Trophoblast cell (in vitro differentiated cells and primary cell): ENCODE data around the gene HCN4.

Experiments
- DNase-seq, 2 donors: peaks; one replicate each; pipeline ENCODE4 v3.0.0-alpha.2; 2016
- H2AFZ ChIP-seq: 2 replicates; pipeline ENCODE4 v1.6.1; 2013; ENCODE audit warnings: low read length, moderate library complexity, mild to moderate bottlenecking; ENCODE audit not compliant: insufficient read depth, poor library complexity
- H2AK5ac ChIP-seq: 2 replicates; pipeline ENCODE4 v1.6.1; 2013; ENCODE audit warnings: mild to moderate bottlenecking, low read length
- H2BK120ac ChIP-seq: 2 replicates; pipeline ENCODE4 v1.6.1; 2013; ENCODE audit warnings: low read length, mild to moderate bottlenecking, moderate library complexity; ENCODE audit not compliant: insufficient read depth, poor library complexity
- H2BK12ac ChIP-seq: 2 replicates; pipeline ENCODE4 v1.6.1; 2013; ENCODE audit warnings: mild to moderate bottlenecking, low read length, moderate library complexity
- H2BK5ac ChIP-seq: 2 replicates; pipeline ENCODE4 v1.6.1; 2013; ENCODE audit warnings: low read length, low read depth, moderate library complexity, mild to moderate bottlenecking; ENCODE audit not compliant: poor library complexity
- H3K14ac ChIP-seq: 2 replicates; pipeline ENCODE4 v1.6.1; 2013; ENCODE audit warnings: mild to moderate bottlenecking, low read length
- H3K18ac ChIP-seq: 2 replicates; pipeline ENCODE4 v1.6.1; 2013; ENCODE audit warnings: mild to moderate bottlenecking, low read length
- H3K23ac ChIP-seq: 2 replicates; pipeline ENCODE4 v1.6.1; 2013; ENCODE audit warnings: low read length
- H3K27ac ChIP-seq: 2 replicates; pipeline ENCODE4 v1.5.1; 2013; ENCODE audit warnings: low read depth, mild to moderate bottlenecking, inconsistent platforms, low read length, moderate library complexity
- H3K27me3 ChIP-seq: 2 replicates; pipeline ENCODE4 v1.6.1; 2013; ENCODE audit warnings: inconsistent platforms, mild to moderate bottlenecking, low read length, moderate library complexity; ENCODE audit not compliant: insufficient read depth
- H3K36me3 ChIP-seq, 2 experiments: 1 replicate in 1 of 2; 2 replicates in 1 of 2; pipeline ENCODE4 v1.6.1; 2013; ENCODE audit warnings: low read length in 2 of 2, mild to moderate bottlenecking in 2 of 2, moderate library complexity in 1 of 2; ENCODE audit not compliant: insufficient read depth in 2 of 2, control insufficient read depth in 1 of 2
- H3K4ac ChIP-seq: 2 replicates; pipeline ENCODE4 v1.6.1; 2013; ENCODE audit warnings: low read depth, mild to moderate bottlenecking, low read length, moderate library complexity
- H3K4me1 ChIP-seq, 2 experiments: 1 replicate in 1 of 2; 2 replicates in 1 of 2; pipeline ENCODE4 v1.6.1; 2013; ENCODE audit warnings: low read length in 2 of 2, mild to moderate bottlenecking in 2 of 2, moderate library complexity in 1 of 2; ENCODE audit not compliant: insufficient read depth in 2 of 2, control insufficient read depth in 1 of 2
- H3K4me2 ChIP-seq: 2 replicates; pipeline ENCODE4 v1.6.1; 2013; ENCODE audit warnings: inconsistent platforms, mild to moderate bottlenecking, low read length, moderate library complexity
- H3K4me3 ChIP-seq: 2 replicates; pipeline ENCODE4 v1.5.1; 2013; ENCODE audit warnings: mild to moderate bottlenecking, low read depth, low read length, inconsistent platforms
- H3K79me1 ChIP-seq: one replicate; pipeline ENCODE4 v1.6.1; 2013; ENCODE audit warnings: low read length
- H3K79me2 ChIP-seq: 2 replicates; pipeline ENCODE4 v1.6.1; 2013; ENCODE audit warnings: low read length, mild to moderate bottlenecking; ENCODE audit not compliant: control insufficient read depth, insufficient read depth, poor library complexity
- H3K9ac ChIP-seq: 2 replicates; pipeline ENCODE4 v1.6.1; 2013; ENCODE audit warnings: mild to moderate bottlenecking, low read length
- H3K9me3 ChIP-seq: 2 replicates; pipeline ENCODE4 v1.6.1; 2013; ENCODE audit warnings: low read depth, mild to moderate bottlenecking, control low read depth, inconsistent platforms, low read length; ENCODE audit not compliant: insufficient read depth
- H4K12ac ChIP-seq: 2 replicates; pipeline ENCODE4 v1.6.1; 2013; ENCODE audit warnings: low read depth, mild to moderate bottlenecking, low read length, moderate library complexity
- H4K8ac ChIP-seq: 2 replicates; pipeline ENCODE4 v1.6.1; 2013; ENCODE audit warnings: low read depth, mild to moderate bottlenecking, low read length, moderate library complexity
- H4K91ac ChIP-seq: one replicate; pipeline ENCODE4 v1.6.1; 2013; ENCODE audit warnings: low read depth, mild to moderate bottlenecking, low read length, moderate library complexity
- WGBS: extraction: QIAGEN DNeasy Blood & Tissue Kit; methylation state at CpG from one replicate; pipeline ENCODE4 v1.1.7; 2013; ENCODE audit warnings: missing lambda C conversion rate; ENCODE audit not compliant: insufficient read length, insufficient coverage; ENCODE audit errors: extremely low coverage; 5-methylcytosine and 5-hydroxymethylcytosine counted together

Gene HCN4

DNA sequence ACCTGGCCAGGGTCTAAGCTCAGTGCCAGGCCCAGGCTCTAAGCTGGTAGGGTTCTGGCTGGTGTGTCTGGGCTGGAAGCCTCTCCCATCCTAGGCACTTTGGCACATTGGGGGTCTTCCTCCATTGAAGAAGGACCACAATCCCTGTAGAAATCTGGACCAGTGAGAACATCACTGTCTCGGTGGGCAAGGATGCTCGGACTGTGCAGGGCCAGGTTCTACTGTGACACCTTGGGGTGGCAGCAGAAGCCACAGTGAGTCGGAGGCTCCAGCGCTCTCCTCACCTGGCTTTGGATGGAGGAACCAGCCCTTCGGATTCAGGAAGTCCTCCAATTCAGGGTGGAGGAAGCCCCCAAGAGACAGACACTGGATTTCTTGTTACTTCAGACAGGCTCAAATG is 17.5 kb upstream of the HCN4 start:
- Histone ChIP-seq H3K9me3 (peaks cover 4% of the 10 kb centered on the region), H3K36me3 (no peaks in the 10 kb centered on the region), H3K4me3 (no peak overlapping the region), H3K79me1 (peaks cover 5% of the 10 kb centered on the region), H3K27me3 (no peaks in the 10 kb centered on the region), H4K8ac (no peak overlapping the region), H2BK120ac (no peak overlapping the region), H3K23ac (no peak overlapping the region), H4K12ac (no peak overlapping the region), H3K18ac (no peak overlapping the region), H3K4me2 (no peak overlapping the region), H3K4me1 (peaks cover 18 to 19% of the 10 kb centered on the region in 2 experiments), H3K14ac (no peak overlapping the region), H3K9ac (no peak overlapping the region), H4K91ac (no peak overlapping the region), H2AK5ac (no peak overlapping the region), H2BK12ac (no peak overlapping the region), H3K79me2 (no peaks in the 10 kb centered on the region), H2BK5ac (no peak overlapping the region), H3K4ac (no peak overlapping the region), H2AFZ (no peak overlapping the region), H3K27ac (no peak overlapping the region)
- WGBS, result no CpG with 5 or more reads among the region's 5 CpGs
- no peak for DNase-seq

DNA sequence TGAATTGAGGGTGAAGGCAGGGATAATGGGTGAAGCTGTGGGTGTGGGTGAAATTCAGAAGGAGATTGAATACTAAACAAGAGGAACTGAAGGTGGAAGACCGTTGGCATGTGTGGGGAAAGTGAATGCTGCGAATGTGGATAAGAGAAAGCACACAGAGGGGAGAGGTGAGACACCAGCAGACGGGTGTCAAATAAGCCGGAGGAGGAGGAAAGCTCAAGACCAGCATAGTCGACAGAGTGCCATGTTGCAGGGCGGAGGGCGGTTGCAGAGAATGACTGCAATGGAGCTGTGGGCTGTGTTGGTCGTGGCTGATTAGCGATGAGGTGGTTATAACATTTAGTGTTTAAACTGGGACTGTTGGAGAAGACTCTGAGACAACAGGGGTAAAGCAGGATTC is 16.4 kb upstream of the HCN4 start:
- Histone ChIP-seq H3K27me3 (no peaks in the 10 kb centered on the region), H3K18ac (no peak overlapping the region), H3K9ac (no peak overlapping the region), H2AFZ (no peak overlapping the region), H3K4me1 (peaks cover 18 to 19% of the 10 kb centered on the region in 2 experiments), H4K8ac (no peak overlapping the region), H3K27ac (no peak overlapping the region), H2BK12ac (no peak overlapping the region), H3K14ac (no peak overlapping the region), H3K4me2 (no peak overlapping the region), H4K12ac (no peak overlapping the region), H2BK5ac (no peak overlapping the region), H3K23ac (no peak overlapping the region), H3K4me3 (no peak overlapping the region), H2BK120ac (no peak overlapping the region), H3K9me3 (peaks cover 6% of the 10 kb centered on the region), H3K36me3 (no peaks in the 10 kb centered on the region), H4K91ac (no peak overlapping the region), H3K79me1 (peaks cover 5% of the 10 kb centered on the region), H3K79me2 (no peaks in the 10 kb centered on the region), H3K4ac (no peak overlapping the region), H2AK5ac (no peak overlapping the region)
- no peak for DNase-seq
- no CpG with 5 or more reads among the region's 9 CpGs for WGBS

DNA sequence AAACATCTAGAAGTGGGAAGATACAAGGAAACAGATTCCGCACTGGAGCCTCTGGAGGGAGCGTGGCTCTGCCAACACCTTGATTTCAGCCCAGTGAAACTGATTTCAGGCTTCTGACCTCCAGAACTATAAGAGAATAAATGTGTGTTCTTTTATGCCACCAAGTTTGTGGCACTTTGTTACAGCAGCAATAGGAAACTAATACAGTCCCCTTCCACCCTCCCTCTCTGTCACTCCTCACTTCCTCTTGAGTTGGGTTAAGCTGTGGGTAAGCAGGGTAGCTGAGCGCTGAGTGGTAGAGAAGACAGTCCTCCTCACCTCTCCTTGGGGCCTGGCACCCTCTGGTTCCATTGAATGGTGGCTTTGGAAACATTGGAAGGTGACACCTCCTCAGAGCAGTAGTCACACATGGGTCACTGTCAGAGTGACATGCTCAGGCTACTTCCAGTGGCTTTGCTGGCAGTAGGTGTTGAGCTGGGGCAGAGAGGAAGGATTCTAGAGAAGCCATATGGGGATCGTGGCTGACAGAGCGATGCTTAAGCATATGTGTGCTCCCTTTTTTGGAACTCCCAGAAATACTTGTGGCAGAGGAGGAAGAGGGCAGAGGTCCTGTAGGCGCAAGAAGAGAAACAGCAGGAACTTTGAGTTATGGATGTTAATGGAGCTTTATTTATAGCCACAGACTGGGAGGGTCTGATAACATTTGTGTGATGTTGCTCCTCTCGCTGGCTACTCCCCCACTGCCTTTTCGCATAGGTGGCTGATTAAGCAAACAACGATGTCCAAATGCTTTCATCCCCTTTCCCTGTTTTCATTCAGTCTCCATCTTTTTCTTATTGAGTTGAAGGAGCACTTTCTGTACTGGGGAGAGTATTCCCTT is 14.8 kb upstream of the HCN4 start:
- H3K9ac ChIP-seq, result no peak overlapping the region
- no peak overlapping the region for H4K8ac ChIP-seq
- H2AFZ ChIP-seq, result no peak overlapping the region
- H4K12ac ChIP-seq, result no peak overlapping the region
- H2AK5ac ChIP-seq, result no peak overlapping the region
- peaks cover 6% of the 10 kb centered on the region for H3K9me3 ChIP-seq
- no peaks in the 10 kb centered on the region for H3K79me2 ChIP-seq
- no peak for DNase-seq
- no peak overlapping the region for H4K91ac ChIP-seq
- no peak overlapping the region for H2BK5ac ChIP-seq
- no peaks in the 10 kb centered on the region for H3K27me3 ChIP-seq
- WGBS, result no CpG with 5 or more reads among the region's 9 CpGs
- no peak overlapping the region for H2BK12ac ChIP-seq
- H3K4ac ChIP-seq, result no peak overlapping the region
- H3K23ac ChIP-seq, result no peak overlapping the region
- H3K79me1 ChIP-seq, result peaks cover 2% of the 10 kb centered on the region
- H3K14ac ChIP-seq, result no peak overlapping the region
- H3K4me1 ChIP-seq, result peaks cover 7% of the 10 kb centered on the region in 2 experiments
- H3K18ac ChIP-seq, result no peak overlapping the region
- no peak overlapping the region for H3K27ac ChIP-seq
- H2BK120ac ChIP-seq, result no peak overlapping the region
- no peak overlapping the region for H3K4me2 ChIP-seq
- no peaks in the 10 kb centered on the region for H3K36me3 ChIP-seq
- H3K4me3 ChIP-seq, result peak overlapping the region; percentile 30

DNA sequence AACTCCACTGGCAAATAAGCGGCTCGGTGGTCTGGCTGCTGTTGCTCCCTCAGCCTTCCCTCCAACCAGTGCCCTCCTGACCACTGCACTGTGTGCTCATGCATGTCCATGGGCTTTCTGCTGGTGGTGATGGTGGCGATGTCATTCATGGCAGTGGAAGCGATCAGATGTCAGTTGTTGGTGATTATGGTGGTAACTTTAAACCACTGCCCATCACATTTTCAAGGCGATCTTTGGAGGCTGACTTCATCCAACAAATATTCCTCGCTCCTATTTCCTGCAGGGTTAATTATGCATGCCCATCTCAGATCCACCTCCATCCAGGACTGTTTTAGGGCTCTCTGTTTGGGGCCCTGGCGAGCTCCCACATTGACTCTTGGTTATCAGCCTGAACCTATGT is 13.4 kb upstream of the HCN4 start:
- Histone ChIP-seq H3K4ac (no peak overlapping the region), H3K23ac (no peak overlapping the region), H3K4me2 (no peak overlapping the region), H3K36me3 (no peaks in the 10 kb centered on the region), H3K79me2 (no peaks in the 10 kb centered on the region), H3K4me3 (no peak overlapping the region), H3K27ac (no peak overlapping the region), H3K79me1 (no peaks in the 10 kb centered on the region), H2BK120ac (no peak overlapping the region), H3K18ac (no peak overlapping the region), H3K14ac (no peak overlapping the region), H2AK5ac (no peak overlapping the region), H3K9me3 (peaks cover 6% of the 10 kb centered on the region), H2AFZ (no peak overlapping the region), H3K9ac (no peak overlapping the region), H3K4me1 (no peaks in the 10 kb centered on the region), H3K27me3 (no peaks in the 10 kb centered on the region), H4K12ac (no peak overlapping the region), H2BK5ac (no peak overlapping the region), H4K8ac (no peak overlapping the region), H4K91ac (no peak overlapping the region), H2BK12ac (no peak overlapping the region)
- WGBS, result no CpG with 5 or more reads among the region's 7 CpGs
- no peak for DNase-seq
